ENCODE measurements around the gene ACAD11.

GRCh38 chr3:132624790-132625189 is 34.8 kb downstream of the ACAD11 start:
- TF ChIP-seq CTCF (IDR thresholded peaks at IDR 0.05) (no peak), ZFX (IDR thresholded peaks at IDR 0.05; ENCODE audit: borderline replicate concordance) (no peak)

Measured in 22Rv1 (cell line).